ENCODE results near the gene GATD1.
A peak's percentile ranks its signal among the peaks of the same experiment; 100 is the strongest.

Gene GATD1

DNA sequence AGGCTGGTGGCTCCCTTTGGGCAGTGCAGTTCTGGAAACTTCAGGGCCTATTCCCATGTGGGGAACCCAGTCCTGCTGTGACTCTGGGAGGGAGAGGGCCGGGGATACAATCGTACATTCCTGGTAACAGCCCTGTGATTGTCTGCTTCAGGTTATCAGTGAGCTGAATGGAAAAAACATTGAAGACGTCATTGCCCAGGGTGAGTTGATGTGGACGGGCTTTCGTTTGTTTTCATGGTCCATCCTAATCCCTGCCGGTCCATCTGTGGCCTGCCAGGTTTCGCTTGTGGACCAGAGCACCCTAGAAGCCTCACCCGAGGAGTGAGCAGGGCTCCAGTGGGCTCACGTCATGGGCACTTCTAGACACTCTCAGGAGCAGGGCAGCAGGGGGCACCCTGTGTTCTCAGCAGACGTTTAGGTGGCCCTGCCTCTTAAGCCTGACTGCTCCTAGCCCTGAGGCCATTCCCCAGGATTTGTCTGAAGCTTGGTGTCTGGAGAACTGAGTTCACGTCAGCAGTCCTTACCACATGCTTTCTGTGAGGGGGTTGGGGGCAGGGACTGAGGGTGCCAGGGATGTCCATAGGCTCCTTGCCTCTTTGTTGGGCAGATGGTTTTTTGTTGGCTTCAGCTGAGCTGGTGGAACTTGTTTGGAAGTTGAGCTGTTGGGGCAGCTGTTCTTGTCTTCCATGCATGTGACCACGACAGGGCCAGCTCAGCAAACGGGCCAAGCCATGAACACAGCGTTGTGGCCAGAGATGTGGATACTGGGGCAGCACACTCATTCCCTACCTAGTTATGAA is 34.4 kb upstream of the GATD1 start:
- no peak for DNase-seq

DNA sequence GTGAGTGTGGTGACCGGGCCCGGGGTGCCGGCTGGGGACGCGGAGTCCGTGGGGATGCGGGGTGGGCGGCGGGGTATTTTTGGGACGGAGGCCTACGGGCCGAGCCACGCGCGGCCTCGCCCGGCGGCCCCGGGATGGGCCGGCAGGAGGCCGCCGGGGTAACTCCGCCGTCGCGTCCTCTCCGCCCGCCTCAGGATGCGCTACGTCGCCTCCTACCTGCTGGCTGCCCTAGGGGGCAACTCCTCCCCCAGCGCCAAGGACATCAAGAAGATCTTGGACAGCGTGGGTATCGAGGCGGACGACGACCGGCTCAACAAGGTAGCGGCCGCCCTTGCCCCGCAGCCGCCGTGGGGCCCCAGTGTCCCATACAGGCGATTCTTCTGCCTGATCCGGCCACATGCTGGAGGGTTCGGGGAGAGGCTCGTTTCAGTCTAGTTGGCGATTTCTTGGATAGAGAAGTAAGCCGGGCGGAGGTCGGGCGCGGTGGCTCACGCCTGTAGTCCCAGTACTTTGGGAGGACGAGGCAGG is 32.8 kb upstream of the GATD1 start:
- DNase-seq, result no peak

DNA sequence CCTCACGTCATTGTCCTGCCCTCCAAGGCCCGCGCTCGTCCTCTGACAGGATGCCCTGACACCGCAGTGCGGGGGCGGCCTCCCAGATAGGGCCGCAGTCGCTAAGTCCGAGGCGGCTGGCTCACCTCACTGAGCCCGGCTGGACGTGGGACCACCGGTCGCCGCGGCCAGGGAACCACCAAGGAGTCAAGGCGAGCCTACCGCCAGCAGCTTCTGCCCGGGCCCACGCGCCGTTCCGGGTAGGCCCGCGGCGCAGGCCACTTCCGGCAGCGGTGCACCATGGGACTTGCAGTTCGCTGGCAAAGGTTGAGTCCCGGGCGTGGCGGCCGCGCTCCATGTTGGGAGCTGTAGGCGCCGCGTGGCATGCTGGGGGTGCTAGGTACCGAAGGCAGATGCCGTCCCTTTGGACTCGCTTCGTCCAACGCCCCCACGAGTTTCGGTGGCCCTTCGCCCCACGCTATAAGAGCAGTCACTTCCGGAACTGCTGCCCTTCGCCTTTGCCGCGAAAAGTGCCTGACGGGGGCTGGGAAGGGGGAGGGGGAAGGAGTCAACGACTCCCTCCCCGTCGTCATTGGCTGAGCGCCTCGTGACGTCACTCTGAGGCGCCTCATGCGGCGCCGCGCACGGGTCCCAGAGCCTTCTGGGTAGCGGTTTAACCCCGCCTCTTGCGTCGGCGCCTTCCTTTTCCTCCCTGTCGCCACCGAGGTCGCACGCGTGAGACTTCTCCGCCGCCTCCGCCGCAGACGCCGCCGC is 32.2 kb upstream of the GATD1 start, which contains the start of gene RPLP2:
TSS of gene RPLP2 (plus strand) at position 681 of the 753 bp plus-strand sequence. CDS start 268 bp downstream, outside the sequence.
- DNase-seq, result peak; percentile 97 to 98

DNA sequence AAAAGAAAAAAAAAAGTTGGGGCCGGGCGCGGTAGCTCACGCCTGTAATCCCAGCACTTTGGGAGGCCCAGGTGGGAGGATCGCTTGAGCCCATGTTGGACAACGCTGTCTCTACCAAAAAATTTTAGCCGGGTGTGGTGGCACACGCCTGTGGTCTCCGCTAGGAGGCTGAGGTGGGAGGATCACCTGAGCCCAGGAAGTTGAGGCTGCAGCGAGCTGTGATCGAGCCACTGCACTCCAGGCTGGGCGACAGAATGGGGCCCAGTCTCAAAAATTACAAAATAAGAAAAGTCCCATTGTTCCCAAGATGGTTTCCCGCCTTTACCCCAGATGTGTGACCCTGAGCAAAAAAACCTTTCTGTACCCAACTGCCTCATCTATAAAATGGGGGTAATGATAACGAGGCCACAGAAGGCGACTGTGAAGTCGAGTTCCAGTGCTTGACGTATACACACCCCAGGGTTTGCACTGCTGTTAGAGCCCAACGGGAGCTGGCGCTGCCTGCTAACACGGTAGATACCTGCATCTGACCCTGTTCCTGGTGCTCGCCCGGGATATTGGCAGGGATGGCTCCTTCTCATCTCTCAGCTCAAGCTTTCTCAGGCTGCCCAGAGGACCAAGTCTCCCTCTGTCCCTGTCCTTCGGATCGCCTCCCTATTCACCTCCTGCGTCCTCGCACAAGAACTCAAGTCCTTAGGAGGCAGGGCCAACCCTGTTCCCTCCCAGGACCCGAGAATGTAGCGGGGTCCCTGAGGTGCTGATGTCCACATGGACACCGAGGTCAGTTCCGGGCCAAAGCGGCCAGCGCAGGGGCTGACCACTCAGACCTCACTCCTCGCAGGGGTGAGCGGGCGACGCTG is 31.4 kb upstream of the GATD1 start:
- no peak for DNase-seq

DNA sequence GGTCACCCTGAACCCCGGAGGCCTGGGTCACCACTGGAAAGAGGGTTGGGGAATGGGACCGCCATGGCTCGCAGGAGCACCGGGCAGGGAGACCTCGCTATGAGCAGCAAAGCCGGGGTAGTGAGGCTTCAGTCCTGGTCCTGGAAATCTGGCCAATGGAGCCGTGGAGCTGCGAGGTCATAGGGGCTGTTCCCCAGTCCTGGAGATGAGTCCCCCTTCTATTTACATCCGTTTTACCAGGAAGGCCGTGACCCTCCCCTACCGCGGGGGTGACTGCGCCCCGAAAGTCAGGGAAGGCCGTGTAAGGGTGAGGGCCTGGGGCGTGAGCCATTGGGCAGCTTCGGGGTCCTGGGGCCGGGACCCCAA is 27.3 kb upstream of the GATD1 start:
- DNase-seq, result no peak

DNA sequence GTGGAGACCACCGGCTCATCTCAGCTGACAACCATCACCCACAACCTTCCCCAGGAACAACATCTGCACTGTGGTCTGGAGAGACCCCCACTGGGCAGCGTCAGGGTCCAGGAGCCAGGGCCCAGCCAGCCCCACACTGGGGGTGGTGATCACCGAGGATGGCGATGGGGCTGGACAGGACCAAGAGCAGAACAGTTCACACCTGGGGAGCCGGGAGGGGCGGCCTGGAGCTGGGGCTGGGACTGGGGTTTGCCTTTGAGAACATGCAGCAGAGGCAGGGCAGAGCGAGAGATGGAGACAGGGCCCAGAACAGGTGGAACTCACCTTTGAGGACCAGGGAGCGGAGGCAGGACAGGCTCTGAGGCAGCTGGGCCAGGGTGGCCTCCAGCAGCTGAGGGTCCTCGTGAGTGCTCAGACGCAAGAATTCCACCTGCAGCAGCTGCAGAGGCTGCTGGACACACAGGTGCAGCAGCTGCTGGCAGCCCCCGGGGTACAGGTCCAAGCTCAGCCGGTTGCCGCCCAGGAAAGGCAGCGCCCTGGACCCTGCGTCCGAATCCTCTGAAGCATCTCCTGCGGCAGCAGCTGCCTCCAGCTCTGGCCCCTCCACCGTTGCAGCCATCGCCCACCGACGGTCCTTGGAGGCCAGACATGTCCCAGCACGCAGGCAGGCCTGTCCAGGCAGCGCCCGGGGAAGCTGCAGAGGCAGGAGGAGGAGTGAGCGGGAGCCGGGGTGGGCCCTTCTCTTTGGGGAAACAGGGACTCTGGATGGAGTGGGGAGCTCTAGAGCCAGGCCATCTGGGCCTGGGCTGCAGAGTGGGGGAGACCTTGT is 26.7 kb upstream of the GATD1 start:
- DNase-seq, result no peak

DNA sequence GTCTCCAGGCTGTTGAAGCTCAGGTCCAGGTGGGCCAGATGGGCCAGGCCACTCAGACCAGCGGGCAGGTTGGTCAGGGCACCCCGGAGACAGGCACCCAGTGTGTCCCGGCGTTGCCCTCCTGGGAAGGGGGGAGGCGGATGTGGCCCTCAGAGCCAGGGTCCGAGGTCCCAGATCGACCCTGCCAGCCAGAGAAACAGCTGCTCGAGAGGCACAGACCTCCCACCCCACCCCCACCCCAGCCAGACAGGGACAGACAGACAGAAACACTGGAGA is 26.1 kb upstream of the GATD1 start:
- DNase-seq, result no peak

DNA sequence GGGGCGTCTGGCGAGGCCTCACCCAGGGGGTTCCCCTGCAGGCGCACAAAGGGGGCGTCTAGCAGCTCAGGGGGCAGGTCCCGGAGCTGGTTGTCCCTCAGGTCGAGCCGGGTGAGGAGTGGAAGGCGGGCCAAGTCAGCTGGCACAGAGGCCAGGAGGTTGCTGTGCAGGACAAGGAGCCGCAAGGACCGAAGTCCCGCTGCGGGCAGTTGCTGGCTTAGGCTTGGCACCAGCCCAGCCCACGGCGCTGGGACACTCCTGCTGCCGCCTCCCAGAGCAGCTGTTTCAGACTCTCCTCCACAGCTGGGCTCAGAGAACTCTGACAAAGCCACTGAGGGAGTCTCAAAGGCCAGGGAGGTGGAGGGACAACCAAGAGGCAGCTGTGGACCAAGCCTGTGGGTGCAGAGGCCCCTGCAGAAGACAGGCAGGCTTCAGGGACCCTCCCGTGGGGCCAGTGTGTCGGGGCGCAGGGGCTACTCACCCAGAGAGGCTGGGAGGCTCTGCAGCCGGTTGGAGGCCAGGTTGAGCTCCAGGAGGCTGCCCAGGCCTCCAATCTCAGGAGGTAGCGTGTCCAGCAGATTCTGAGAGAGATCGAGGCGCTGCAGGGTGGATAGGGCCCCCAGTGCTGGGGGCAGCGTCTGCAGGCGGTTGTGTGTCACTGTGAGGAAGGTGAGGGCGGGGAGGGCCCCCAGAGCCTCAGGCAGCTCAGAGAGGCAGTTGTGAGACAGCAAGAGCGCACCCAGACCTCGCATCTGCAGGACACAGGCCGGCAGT is 25.6 kb upstream of the GATD1 start:
- DNase-seq, result no peak

DNA sequence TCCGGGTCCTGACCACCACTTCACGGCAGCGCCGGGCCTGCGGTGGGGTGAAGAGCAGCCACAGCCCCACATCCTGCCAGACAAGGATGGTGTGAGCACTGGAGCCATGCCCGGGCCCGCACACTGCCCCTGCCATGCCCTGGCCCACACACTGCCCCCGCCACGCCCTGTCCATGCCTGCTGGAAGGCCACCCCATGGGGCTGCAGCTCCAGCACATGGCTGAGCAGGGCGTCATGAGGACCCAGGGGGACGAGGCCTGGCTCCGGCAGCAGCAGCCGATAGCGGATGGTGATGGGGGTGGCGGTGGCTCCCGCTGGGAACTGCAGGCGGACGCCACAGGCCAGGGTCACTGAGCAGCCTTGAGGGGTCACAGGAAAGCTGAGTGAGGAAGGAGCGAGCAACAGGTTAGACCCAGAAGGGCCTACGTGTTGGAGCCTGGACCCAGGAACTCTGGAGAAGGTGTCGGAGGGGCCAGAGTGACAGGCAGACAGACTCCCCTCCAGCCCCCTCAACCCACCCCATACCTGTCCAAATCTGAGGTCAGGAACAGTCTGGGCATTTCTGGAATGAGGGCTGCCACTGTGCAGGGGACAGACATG is 24.8 kb upstream of the GATD1 start:
- no peak for DNase-seq

DNA sequence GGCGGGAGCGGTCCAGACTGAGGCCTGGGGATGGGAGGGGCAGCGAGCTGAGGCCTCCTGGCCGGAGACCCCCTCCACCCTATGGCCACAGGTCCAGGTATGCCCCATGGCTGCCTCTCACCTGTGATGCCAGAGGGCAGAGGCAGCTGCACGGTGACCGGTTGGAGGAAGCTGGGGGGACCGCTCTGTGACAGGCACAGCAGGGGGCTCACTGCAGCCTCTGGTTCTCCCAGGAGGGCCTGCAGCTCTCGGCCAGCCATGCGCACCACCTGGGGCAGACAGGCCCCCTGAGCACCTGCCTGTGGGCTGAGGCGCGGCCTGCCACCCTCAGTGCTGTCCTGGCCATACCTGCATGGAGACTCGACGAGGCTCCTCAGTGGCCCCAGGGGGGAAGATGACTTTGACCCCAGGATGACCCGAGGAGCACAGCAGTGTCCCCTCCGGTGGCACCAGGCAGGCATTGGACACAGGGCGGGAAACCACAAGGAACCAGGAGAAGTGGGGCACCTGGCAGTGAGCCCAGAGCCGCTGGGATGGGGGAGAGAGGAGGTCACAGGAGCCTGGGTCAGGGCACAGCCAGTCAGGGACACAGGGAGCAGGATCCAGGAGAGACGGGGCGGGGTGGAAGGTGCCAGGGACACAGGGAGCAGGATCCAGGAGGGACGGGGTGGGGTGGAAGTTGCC is 24.0 kb upstream of the GATD1 start:
- DNase-seq, result no peak

DNA sequence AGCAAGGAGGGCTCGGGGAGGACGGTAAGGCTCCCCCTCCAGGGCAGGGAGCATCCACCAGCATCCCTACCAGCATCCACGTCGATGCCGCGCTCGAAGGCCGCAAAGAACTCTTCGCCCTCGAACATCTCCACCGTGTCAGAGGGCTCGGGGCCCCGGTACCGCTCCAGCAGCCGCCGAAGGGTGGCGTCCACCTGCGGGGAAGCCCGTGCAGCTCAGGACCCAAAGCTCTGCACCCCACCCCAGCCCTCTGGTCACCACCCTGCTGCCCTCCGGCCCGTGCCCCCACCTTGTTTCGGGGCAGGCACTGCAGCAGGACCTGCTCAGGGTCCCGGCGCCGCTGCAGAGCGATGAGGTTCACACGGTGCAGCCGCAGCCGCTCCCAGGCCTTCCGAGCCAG is 23.2 kb upstream of the GATD1 start:
- no peak for DNase-seq

DNA sequence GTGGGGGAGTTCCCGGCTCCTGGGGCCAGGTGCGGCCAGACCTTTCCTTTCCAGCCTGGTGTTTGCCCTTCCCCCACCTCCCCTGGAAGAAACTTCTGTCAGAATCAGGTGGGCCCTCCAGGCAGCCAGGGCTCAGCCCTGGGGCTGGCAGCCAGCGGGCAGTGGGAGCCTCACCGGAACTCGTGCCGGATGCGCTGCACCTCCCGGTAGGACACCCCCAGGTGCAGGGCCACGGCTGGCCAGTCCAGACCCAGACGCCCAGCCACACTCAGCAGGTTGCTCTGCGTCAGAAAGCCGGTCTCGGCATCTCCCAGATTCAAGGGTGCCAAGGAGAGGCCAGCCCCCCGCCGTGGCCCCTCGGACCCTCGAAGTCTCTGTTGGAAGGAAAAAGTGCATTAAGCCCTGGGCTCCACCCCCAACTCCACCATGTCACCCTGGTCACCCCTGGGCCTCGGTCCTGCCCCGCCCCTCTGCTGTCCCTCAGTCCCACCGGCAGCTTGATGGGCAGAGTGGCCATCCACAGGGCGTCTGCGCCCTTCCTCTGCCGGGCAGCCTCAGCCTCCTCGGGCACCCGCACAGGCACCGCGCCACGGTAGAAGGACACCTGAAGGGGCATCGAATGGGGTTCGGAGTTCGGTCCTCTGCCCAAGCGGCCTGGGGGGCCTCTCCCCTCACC is 22.5 kb upstream of the GATD1 start:
- DNase-seq, result no peak

DNA sequence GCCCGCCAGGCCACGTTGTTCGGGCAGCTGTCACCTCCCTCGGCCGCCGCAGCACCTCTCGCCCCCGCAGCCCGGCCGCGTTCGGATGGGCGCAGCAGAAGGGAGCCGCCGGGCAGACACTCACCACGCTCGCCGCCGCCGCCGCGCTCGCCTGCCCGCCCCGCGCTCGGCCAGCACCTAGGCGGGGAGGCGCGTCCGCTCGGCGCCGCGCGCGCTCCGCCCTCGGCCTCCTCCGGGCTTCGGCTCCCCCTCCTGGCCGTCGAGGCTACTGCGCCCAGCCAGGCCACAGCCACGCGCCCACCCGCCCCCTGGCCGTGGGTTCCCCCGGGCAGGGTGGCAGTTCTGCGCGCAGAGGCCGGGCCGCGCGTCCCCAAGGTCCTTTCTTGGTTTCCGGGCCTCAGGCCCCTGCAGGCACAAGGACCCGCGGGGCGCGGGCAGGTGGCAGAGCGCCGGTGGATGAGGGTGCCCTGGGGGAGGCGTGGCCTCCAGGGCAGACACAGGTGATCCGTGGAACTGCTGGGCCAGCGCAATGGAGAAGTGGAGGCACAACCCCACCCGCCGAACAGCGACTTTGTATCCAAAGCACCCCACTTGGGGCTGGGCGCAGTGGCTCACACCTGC is 20.9 kb upstream of the GATD1 start, which contains the start of gene SLC25A22:
TSS of gene SLC25A22 (minus strand) at position 189 of the 621 bp plus-strand sequence. CDS start 3,275 bp downstream, outside the sequence.
- DNase-seq, result peak; percentile 87 to 90

DNA sequence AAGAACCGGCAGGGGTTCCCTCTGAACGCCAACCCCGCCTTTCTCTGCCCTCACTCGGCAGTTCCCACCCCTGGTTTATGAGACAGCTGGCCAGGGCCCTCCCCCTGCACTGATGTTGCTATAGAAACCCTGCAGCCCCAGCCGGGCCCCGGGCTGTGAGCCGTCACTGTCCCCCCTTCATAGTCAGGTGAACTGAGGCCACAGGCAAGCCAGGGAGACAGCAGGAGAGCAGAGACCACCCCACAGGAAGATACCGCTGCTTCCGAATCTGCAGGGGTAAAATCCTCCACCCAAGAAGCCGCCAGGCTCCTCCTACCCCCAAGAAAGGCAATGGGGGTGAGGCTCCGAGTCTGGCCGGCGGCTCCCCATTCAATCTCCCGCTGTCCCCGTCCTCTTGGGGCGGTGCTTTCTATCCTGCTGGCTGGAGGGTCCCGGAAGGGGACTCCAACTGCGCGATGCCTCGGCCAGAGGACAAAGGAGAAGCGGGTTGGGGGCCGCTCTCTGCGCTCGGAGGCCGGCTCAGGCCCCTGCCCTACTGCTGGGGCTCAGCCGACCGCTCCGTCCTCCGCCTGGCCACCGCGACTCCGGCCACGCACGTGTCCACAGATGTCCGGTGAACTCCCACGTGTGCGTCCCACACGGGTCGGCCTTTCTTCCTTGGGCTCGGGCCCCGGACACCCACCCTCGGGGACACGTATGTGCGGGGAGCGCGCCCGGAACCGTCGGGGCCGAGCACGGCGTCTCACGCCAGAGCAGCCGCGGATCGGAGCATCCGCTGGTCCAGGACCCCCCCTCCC is 20.2 kb upstream of the GATD1 start:
- DNase-seq, result peak; percentile 77 to 82

DNA sequence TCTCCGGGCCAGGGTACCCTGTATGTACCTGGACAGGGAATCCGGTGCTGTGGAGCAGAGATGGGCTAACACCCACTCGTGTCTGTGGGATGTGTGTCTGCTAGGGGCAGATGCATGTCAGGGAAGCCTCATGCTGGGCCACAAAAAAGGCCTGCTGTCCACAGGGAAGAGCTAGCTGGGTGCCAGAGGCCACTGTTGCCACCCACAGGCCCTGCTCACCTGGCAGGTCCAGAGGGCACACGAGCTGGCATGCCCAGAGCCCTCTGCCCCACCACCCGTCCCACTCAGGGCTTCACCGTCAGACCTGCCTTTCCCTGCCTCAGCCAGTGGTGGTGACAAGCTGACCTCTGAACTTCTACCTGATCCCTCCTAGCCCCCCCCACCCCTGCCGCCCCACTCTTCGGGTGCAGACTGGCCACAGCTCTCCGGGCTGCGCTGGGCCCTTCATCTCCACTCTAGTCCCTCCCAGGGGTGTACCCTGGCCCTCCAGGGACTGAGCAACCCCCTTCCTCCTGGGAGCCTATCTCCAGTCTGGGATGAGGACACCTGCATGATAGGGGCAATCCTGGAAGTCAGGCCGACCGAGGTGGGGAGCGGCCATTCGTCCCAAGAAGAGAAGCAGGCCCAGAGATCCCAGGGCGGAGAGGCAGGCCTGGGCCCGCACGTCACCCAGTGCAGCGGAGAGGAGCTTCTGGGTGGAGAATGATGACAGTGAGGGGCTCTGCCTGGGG is 19.4 kb upstream of the GATD1 start:
- DNase-seq, result no peak

DNA sequence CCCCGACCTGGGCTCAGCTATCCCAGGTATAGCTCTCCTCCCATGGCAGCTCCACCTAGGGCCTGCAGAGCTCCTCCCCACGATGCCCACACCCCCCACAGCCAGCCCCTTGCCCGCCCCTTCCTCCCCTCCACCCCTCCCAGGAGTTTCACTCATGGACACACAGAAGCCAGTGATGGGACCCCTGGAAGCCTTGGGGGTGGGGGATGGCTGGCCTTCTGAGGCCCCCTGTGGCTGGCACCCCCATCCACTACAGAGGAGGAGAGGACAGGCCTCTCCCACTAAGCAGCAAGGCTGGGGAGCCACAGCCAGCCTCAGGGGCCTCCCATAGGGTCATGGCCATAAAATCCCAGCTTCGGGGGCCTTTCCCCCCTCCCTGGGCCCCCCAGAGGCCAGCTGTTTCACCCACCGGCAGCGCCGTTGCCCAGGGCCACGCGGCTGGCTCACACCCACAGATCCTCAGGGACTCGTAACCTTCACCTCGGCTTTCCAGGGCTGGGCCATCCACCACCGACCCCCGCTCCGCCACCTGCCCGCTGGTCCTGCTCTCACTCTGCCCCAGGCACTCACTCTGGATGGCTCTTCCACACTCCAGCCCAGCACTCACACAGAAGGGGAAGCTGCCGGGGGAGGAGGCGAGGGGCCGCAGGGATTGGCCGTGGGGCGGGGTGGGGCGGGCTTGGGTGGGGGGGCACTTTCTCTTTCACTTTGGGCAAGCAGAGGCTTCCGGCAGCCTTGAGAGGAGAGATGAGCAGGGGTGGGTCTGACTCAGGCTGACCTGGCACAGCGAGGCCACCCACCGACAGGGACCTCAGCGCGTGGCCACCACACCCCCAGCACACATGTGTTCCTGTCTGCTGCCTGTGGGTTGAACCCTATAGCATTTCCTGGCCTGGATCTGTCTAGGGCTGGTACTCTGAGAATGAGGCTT is 18.6 kb upstream of the GATD1 start:
- peak; percentile 85 to 86 for DNase-seq
